GM12878 (cell line): ENCODE data around the gene FOXN4.

Experiments
- BMI1 ChIP-seq: fragments of 450-650 bp; IDR thresholded peaks from 2 replicates; pipeline ENCODE4 v1.6.1; 2016; ENCODE audit warnings: mild to moderate bottlenecking, moderate library complexity, borderline replicate concordance
- EGR1 ChIP-seq, 2 experiments: IDR thresholded peaks; 1 replicate in 1 of 2; 2 replicates in 1 of 2; pipeline ENCODE4 v1.6.1; 2011 to 2012; ENCODE audit warnings: low read depth in 2 of 2, low read length in 2 of 2, borderline replicate concordance in 1 of 2, mild to moderate bottlenecking in 1 of 2, moderate library complexity in 1 of 2
- JUND ChIP-seq: IDR thresholded peaks from 2 replicates; pipeline ENCODE4 v1.6.1; 2012; ENCODE audit warnings: low read depth, mild to moderate bottlenecking, low read length, improper control_type of control experiment, moderate library complexity
- MXI1 ChIP-seq: fragments of 150-350 bp; IDR thresholded peaks from 2 replicates; pipeline ENCODE4 v1.6.1; 2011; ENCODE audit warnings: low read depth, mild to moderate bottlenecking, inconsistent platforms, low read length, improper control_type of control experiment
- NFYB ChIP-seq: IDR thresholded peaks from 2 replicates; pipeline ENCODE4 v1.6.1; 2011; ENCODE audit warnings: low read depth, mild to moderate bottlenecking, low read length, improper control_type of control experiment, moderate library complexity; ENCODE audit not compliant: insufficient read depth
- POLR2A ChIP-seq: IDR thresholded peaks from 2 replicates; pipeline ENCODE4 v1.6.1; 2011; ENCODE audit warnings: low read depth, mild to moderate bottlenecking, low read length
- POU2F2 ChIP-seq: IDR thresholded peaks from 3 replicates; pipeline ENCODE4 v1.6.1; 2011; ENCODE audit warnings: low read depth, mild to moderate bottlenecking, low read length, borderline replicate concordance
- RFX5 ChIP-seq: IDR thresholded peaks from 2 replicates; pipeline ENCODE4 v1.6.1; 2011; ENCODE audit warnings: low read depth, low read length, improper control_type of control experiment
- TAF1 ChIP-seq: IDR thresholded peaks from 2 replicates; pipeline ENCODE4 v1.6.1; 2011; ENCODE audit warnings: mild to moderate bottlenecking, low read depth, low read length, borderline replicate concordance
- TF ChIP-seq, protein P1 (sequence below): IDR thresholded peaks from 2 replicates; pipeline ENCODE4 v1.6.1; 2011; ENCODE audit warnings: low read depth, low read length, improper control_type of control experiment, borderline replicate concordance
- TF ChIP-seq, protein P2 (sequence below): fragments of 150-350 bp; IDR thresholded peaks from 2 replicates; pipeline ENCODE4 v1.6.1; 2016; ENCODE audit warnings: low read depth, low read length
- TF ChIP-seq, protein P3 (sequence below), 3 experiments: IDR thresholded peaks in 2 of 3; conservative IDR thresholded peaks in 1 of 3; 2 replicates each; pipeline ENCODE4 v1.5.1; 2011; ENCODE audit warnings: low read depth in 3 of 3, low read length in 3 of 3, mild to moderate bottlenecking in 3 of 3, control low read depth in 2 of 3, moderate library complexity in 2 of 3, inconsistent platforms in 1 of 3, mixed read lengths in 1 of 3; ENCODE audit not compliant: control insufficient read depth in 2 of 3, insufficient read depth in 1 of 3; ENCODE audit errors: extremely low read depth in 1 of 3
- TF ChIP-seq, protein P4 (sequence below): fragments of 450-650 bp; IDR thresholded peaks from 2 replicates; pipeline ENCODE4 v1.6.1; 2016; ENCODE audit warnings: mild to moderate bottlenecking

DNA sequence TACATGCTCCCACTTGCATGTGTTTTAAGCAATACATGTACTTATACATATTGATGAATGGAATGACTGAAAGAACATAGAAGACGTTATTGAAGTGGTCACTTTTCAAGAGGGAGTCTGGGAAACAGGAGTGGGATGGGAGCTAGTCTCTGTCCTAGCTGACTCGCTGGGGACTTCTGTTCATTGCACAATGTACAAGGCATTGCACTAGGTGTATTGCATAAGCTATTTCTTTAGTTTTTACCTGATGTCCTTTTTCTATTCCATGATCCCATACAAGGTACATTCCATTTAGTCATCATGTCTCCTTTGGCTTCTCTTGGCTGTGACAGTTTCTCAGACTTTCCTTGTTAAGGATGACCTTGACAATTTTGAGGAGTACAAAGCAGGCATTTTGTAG, 34.6 kb upstream of the FOXN4 start:
- TF ChIP-seq, protein P1, sequence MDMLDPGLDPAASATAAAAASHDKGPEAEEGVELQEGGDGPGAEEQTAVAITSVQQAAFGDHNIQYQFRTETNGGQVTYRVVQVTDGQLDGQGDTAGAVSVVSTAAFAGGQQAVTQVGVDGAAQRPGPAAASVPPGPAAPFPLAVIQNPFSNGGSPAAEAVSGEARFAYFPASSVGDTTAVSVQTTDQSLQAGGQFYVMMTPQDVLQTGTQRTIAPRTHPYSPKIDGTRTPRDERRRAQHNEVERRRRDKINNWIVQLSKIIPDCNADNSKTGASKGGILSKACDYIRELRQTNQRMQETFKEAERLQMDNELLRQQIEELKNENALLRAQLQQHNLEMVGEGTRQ: no peak
- TF ChIP-seq, protein P2, sequence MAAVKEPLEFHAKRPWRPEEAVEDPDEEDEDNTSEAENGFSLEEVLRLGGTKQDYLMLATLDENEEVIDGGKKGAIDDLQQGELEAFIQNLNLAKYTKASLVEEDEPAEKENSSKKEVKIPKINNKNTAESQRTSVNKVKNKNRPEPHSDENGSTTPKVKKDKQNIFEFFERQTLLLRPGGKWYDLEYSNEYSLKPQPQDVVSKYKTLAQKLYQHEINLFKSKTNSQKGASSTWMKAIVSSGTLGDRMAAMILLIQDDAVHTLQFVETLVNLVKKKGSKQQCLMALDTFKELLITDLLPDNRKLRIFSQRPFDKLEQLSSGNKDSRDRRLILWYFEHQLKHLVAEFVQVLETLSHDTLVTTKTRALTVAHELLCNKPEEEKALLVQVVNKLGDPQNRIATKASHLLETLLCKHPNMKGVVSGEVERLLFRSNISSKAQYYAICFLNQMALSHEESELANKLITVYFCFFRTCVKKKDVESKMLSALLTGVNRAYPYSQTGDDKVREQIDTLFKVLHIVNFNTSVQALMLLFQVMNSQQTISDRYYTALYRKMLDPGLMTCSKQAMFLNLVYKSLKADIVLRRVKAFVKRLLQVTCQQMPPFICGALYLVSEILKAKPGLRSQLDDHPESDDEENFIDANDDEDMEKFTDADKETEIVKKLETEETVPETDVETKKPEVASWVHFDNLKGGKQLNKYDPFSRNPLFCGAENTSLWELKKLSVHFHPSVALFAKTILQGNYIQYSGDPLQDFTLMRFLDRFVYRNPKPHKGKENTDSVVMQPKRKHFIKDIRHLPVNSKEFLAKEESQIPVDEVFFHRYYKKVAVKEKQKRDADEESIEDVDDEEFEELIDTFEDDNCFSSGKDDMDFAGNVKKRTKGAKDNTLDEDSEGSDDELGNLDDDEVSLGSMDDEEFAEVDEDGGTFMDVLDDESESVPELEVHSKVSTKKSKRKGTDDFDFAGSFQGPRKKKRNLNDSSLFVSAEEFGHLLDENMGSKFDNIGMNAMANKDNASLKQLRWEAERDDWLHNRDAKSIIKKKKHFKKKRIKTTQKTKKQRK: no peak
- TF ChIP-seq, protein P3, sequence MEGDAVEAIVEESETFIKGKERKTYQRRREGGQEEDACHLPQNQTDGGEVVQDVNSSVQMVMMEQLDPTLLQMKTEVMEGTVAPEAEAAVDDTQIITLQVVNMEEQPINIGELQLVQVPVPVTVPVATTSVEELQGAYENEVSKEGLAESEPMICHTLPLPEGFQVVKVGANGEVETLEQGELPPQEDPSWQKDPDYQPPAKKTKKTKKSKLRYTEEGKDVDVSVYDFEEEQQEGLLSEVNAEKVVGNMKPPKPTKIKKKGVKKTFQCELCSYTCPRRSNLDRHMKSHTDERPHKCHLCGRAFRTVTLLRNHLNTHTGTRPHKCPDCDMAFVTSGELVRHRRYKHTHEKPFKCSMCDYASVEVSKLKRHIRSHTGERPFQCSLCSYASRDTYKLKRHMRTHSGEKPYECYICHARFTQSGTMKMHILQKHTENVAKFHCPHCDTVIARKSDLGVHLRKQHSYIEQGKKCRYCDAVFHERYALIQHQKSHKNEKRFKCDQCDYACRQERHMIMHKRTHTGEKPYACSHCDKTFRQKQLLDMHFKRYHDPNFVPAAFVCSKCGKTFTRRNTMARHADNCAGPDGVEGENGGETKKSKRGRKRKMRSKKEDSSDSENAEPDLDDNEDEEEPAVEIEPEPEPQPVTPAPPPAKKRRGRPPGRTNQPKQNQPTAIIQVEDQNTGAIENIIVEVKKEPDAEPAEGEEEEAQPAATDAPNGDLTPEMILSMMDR (IDR thresholded peaks at IDR 0.05 in 2 of 3, conservative IDR thresholded peaks at IDR 0.05 in 1 of 3; ENCODE audit: control insufficient read depth in 2 of 3, extremely low read depth in 1 of 3, insufficient read depth in 1 of 3, low read depth in 3 of 3, low read length in 3 of 3): no peak
- TF ChIP-seq RFX5: no peak
- TF ChIP-seq EGR1 (IDR thresholded peaks at IDR 0.05; ENCODE audit: borderline replicate concordance in 1 of 2, low read depth in 2 of 2, low read length in 2 of 2): no peak
- no peak for TF ChIP-seq TAF1
- TF ChIP-seq JUND: no peak
- no peak for TF ChIP-seq NFYB
- TF ChIP-seq MXI1: no peak
- no peak for TF ChIP-seq POLR2A
- TF ChIP-seq POU2F2: no peak
- TF ChIP-seq BMI1: no peak
- TF ChIP-seq, protein P4, sequence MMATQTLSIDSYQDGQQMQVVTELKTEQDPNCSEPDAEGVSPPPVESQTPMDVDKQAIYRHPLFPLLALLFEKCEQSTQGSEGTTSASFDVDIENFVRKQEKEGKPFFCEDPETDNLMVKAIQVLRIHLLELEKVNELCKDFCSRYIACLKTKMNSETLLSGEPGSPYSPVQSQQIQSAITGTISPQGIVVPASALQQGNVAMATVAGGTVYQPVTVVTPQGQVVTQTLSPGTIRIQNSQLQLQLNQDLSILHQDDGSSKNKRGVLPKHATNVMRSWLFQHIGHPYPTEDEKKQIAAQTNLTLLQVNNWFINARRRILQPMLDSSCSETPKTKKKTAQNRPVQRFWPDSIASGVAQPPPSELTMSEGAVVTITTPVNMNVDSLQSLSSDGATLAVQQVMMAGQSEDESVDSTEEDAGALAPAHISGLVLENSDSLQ: no peak
